Esophagus muscularis mucosa (tissue), 4 donors: ENCODE measurements around the gene HAUS2.

Source experiments
- EP300 ChIP-seq: sonication (generic); formaldehyde crosslinking; IDR thresholded peaks from one replicate; pipeline ENCODE4 v1.6.1; 2017; ENCODE audit warnings: antibody characterized with exemption
- POLR2A ChIP-seq: fragments of 450-650 bp; IDR thresholded peaks from one replicate; pipeline ENCODE4 v1.6.1; 2017; ENCODE audit warnings: antibody characterized with exemption, moderate library complexity, mild to moderate bottlenecking, low read depth
- TF ChIP-seq, protein P1 (sequence below), 3 experiments: fragments of 200-600 bp in 2 of 3; fragments of 450-650 bp in 1 of 3; sonication (generic) in 2 of 3; IDR thresholded peaks; one replicate each; pipeline ENCODE4 v1.5.1; 2017 to 2019; ENCODE audit warnings: antibody characterized with exemption in 3 of 3, mild to moderate bottlenecking in 2 of 3, moderate library complexity in 1 of 3

DNA sequence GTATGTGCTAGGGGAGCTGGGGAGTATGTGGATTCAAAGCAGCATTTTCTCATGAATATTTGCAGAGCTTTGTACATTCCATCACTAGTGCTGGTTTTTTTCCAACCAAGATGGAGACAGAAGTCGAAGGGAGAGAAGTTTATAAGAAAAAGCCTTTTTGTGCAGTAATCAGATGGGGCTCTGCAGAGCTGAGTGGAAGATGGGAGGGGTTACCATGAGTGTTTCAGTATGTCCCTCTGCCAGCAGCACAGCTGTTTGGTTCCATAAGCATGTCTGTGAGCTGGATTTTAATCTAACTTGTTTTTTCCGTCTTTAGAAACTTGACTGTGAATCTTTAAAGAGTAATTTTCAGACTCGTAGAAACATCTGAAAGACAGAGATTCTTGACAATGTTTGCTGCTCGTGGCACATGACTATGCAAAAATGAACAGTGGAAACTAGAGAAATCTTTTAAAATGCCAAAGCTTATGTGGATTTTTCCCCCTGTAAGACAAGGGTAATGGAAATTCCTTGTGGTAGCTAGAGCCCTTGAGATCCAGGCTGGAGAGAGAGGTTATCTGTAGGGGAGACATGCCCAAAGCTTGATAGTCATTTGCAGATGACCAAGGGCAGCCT lies 47.1 kb downstream of the HAUS2 start:
- TF ChIP-seq, protein P1, sequence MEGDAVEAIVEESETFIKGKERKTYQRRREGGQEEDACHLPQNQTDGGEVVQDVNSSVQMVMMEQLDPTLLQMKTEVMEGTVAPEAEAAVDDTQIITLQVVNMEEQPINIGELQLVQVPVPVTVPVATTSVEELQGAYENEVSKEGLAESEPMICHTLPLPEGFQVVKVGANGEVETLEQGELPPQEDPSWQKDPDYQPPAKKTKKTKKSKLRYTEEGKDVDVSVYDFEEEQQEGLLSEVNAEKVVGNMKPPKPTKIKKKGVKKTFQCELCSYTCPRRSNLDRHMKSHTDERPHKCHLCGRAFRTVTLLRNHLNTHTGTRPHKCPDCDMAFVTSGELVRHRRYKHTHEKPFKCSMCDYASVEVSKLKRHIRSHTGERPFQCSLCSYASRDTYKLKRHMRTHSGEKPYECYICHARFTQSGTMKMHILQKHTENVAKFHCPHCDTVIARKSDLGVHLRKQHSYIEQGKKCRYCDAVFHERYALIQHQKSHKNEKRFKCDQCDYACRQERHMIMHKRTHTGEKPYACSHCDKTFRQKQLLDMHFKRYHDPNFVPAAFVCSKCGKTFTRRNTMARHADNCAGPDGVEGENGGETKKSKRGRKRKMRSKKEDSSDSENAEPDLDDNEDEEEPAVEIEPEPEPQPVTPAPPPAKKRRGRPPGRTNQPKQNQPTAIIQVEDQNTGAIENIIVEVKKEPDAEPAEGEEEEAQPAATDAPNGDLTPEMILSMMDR (IDR thresholded peaks at IDR 0.05): no peak
- TF ChIP-seq EP300: no peak
- no peak for TF ChIP-seq POLR2A
